BE2C (cell line): Measurements from ENCODE around the gene RBM25.

Source experiments
- DNase-seq: peaks from one replicate; pipeline ENCODE4 v3.0.0-alpha.2; 2020
- H3K27me3 ChIP-seq: fragments of 250-450 bp; sonication (Bioruptor Pico); 2 replicates; pipeline ENCODE4 v1.5.1; 2020; ENCODE audit warnings: mild to moderate bottlenecking
- H3K36me3 ChIP-seq: fragments of 250-450 bp; sonication (Bioruptor Pico); 2 replicates; pipeline ENCODE4 v1.5.1; 2020; ENCODE audit warnings: mild to moderate bottlenecking
- H3K4me1 ChIP-seq: fragments of 250-450 bp; sonication (Bioruptor Pico); 2 replicates; pipeline ENCODE4 v1.5.1; 2020
- H3K4me3 ChIP-seq: 2 replicates; pipeline ENCODE4 v1.5.1; 2011; ENCODE audit warnings: low read depth, low read length
- H3K9me3 ChIP-seq: fragments of 250-450 bp; sonication (Bioruptor Pico); 2 replicates; pipeline ENCODE4 v1.5.1; 2020
- CTCF ChIP-seq: IDR thresholded peaks from 2 replicates; pipeline ENCODE4 v1.5.1; 2012; ENCODE audit warnings: mild to moderate bottlenecking, low read depth, low read length

RBM25 gene

DNA sequence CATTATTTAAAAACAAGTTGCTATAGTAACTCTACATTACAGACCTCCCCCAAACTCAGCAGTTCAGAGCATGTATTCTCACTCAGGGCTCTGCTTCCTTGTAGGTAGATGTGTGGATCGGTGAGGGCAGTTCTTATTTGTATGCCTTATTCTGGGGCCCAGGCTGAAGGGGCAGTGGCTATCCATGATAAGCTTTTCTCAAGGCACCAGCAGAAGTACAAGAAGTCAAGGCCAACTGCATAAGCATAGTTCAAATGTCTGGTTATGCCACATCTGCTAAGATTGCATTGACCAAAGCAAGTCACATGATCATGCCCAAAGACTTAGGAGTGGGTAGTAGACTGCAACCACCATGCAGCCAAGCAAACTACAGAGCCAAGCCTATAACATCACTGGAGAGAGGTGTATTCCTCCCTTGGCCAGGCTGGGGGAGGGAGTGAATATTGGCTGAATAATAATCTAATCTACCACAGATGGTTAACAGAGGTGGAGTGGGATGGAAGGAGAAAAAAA is 82.5 kb downstream of the RBM25 start:
- no peak for DNase-seq
- no peaks in the 10 kb centered on the region for H3K9me3 ChIP-seq
- no peak overlapping the region for H3K4me3 ChIP-seq
- no peaks in the 10 kb centered on the region for H3K36me3 ChIP-seq
- no peaks in the 10 kb centered on the region; the same call in 1 of the 2 replicates for H3K4me1 ChIP-seq
- H3K27me3 ChIP-seq = no peaks in the 10 kb centered on the region
- no peak for TF ChIP-seq CTCF

DNA sequence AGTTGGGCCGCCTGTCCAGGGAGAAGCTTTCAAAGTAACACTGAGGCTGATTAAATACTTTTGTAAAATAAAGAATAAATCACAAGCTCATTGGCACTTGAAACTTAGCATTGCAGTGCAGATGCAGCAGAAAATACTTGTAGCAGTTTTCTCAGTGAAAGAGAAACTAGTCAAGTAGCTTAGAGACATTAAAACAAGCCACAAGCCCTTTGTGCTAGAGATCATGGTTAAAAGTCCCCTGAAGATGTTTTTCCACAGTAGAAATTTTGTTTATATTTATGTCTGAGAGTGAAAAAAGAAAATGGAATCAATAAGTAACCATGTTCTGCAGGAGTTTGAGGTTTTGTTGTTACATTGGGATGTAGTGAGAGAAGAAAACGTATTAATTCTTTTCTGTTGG is 83.9 kb downstream of the RBM25 start:
- TF ChIP-seq CTCF = no peak
- no peak for DNase-seq
- Histone ChIP-seq H3K4me3 (no peak overlapping the region), H3K4me1 (no peaks in the 10 kb centered on the region), H3K9me3 (no peaks in the 10 kb centered on the region), H3K27me3 (no peaks in the 10 kb centered on the region), H3K36me3 (no peaks in the 10 kb centered on the region)

DNA sequence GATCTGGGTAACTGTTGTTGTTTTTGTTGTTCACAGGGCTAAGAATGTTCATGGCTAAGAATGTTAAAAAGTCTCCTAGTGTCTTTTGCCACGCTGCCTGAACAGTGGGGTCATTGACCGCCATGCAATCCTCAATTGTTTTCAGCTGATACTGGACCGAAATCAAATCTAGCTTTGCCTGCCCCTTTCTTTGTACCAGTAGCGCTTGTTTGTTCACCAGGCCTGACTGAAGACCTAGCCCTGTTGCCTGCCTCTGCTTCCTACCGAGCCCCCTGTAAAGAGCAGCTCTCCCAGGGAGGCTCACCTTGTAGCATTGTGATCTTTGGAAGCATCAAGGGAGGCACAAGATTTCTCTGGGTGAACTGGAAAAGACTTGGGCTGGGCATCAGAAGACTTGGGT is 84.7 kb downstream of the RBM25 start:
- no peaks in the 10 kb centered on the region for H3K27me3 ChIP-seq
- H3K36me3 ChIP-seq = no peaks in the 10 kb centered on the region
- H3K4me1 ChIP-seq = no peaks in the 10 kb centered on the region
- TF ChIP-seq CTCF = no peak
- no peaks in the 10 kb centered on the region for H3K9me3 ChIP-seq
- H3K4me3 ChIP-seq = no peak overlapping the region
- DNase-seq = no peak

DNA sequence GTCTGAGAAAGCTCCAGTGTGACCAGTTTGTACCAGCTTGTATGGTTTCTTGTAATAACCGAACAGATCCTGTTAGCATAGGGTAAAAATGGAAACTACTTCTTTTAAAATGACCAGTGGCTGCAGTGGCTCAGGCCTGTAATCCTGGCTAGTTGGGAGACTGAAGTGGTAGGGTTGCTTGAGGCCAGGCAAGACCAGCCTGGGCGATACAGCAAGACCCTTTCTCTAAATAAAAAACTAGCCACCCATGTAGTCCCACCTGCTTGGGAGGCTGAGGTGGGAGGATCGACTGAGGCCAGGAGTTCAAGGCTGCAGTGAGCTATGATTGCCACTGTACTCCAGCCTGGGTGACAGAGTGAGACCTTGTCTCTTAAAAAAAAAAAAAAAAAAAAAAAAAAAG is 85.3 kb downstream of the RBM25 start:
- Histone ChIP-seq H3K36me3 (no peaks in the 10 kb centered on the region), H3K4me1 (no peaks in the 10 kb centered on the region), H3K27me3 (no peaks in the 10 kb centered on the region), H3K4me3 (no peak overlapping the region), H3K9me3 (no peaks in the 10 kb centered on the region)
- no peak for DNase-seq
- TF ChIP-seq CTCF = no peak

- Histone ChIP-seq H3K27me3 (no peaks in the 10 kb centered on the region), H3K9me3 (no peaks in the 10 kb centered on the region), H3K4me3 (no peak overlapping the region), H3K36me3 (no peaks in the 10 kb centered on the region), H3K4me1 (no peaks in the 10 kb centered on the region)
- no peak for DNase-seq
- TF ChIP-seq CTCF = no peak
Measured at GRCh38 chr14:73145371-73145770, 87.0 kb downstream of the RBM25 start.

DNA sequence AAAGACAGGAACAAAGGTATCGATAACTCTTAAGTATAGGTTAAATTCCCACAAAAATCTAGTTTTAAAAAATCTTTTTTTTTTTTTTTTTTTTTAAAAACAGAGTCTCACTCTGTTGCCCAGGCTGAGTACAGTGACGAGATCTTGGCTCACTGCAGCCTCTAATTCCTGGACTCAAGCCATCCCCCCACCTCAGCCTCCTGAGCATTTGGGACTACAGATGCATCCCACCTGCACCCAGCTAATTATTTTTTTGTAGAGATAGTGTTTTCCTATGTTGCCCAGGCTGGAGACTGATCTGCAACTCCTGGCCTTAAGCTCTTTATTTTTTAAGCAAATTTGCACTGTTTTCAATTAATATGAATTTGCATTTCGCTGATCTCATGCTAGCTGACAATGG is 87.8 kb downstream of the RBM25 start:
- no peaks in the 10 kb centered on the region for H3K4me1 ChIP-seq
- H3K27me3 ChIP-seq = no peaks in the 10 kb centered on the region
- no peak for DNase-seq
- no peaks in the 10 kb centered on the region for H3K36me3 ChIP-seq
- H3K4me3 ChIP-seq = no peak overlapping the region
- no peak for TF ChIP-seq CTCF
- H3K9me3 ChIP-seq = no peaks in the 10 kb centered on the region
